Osteoblast (primary cell): Measurements from ENCODE around the gene PRRT1B. TPM values are rescaled to one million over a fixed set of nuclear protein-coding genes. Genes with fewer than 3 reads are reported as not detected.

Source experiments
- DNase-seq: peaks from one replicate; pipeline ENCODE4 v3.0.0; 2011; ENCODE audit warnings: low spot score, mixed read lengths; ENCODE audit not compliant: insufficient read length; ENCODE audit errors: missing footprints
- H2AFZ ChIP-seq: 2 replicates; pipeline ENCODE4 v1.6.0; 2011; ENCODE audit warnings: mild to moderate bottlenecking, low read length
- H3K27ac ChIP-seq: 2 replicates; pipeline ENCODE4 v1.5.1; 2011; ENCODE audit warnings: mild to moderate bottlenecking, low read depth, low read length, moderate library complexity
- H3K27me3 ChIP-seq: 2 replicates; pipeline ENCODE4 v1.6.0; 2012; ENCODE audit warnings: mild to moderate bottlenecking, control low read depth, inconsistent platforms, low read length, moderate library complexity; ENCODE audit not compliant: insufficient read depth
- H3K36me3 ChIP-seq: 2 replicates; pipeline ENCODE4 v1.5.1; 2011; ENCODE audit warnings: mild to moderate bottlenecking, low read length, control low read depth, moderate library complexity; ENCODE audit not compliant: insufficient read depth
- H3K4me1 ChIP-seq: 2 replicates; pipeline ENCODE4 v1.5.1; 2011; ENCODE audit warnings: mild to moderate bottlenecking, low read length, control low read depth, moderate library complexity; ENCODE audit not compliant: insufficient read depth
- H3K4me2 ChIP-seq: 2 replicates; pipeline ENCODE4 v1.6.0; 2011; ENCODE audit warnings: mild to moderate bottlenecking, low read length; ENCODE audit not compliant: insufficient read depth
- H3K4me3 ChIP-seq: fragments of 200-600 bp; sonication (generic); 3 replicates; pipeline ENCODE4 v1.5.1; 2012; ENCODE audit warnings: mild to moderate bottlenecking, low read length, inconsistent platforms; ENCODE audit not compliant: insufficient read depth
- H3K79me2 ChIP-seq: 2 replicates; pipeline ENCODE4 v1.6.0; 2012; ENCODE audit warnings: mild to moderate bottlenecking, low read length, control low read depth, inconsistent platforms; ENCODE audit not compliant: insufficient read depth
- H3K9me3 ChIP-seq: 2 replicates; pipeline ENCODE4 v1.5.1; 2011; ENCODE audit warnings: low read depth, low read length, control low read depth
- H4K20me1 ChIP-seq: 2 replicates; pipeline ENCODE4 v1.6.0; 2012; ENCODE audit warnings: mild to moderate bottlenecking, low read length, control low read depth; ENCODE audit not compliant: insufficient read depth
- total RNA-seq: library from RNA; depleted of rRNA; stranded (reverse); fragments of >200 nt; gene quantifications from 2 replicates; pipeline ENCODE4 v1.2.3, GENCODE V29; 2012
- TF ChIP-seq, protein P1 (sequence below): IDR thresholded peaks from 2 replicates; pipeline ENCODE4 v1.5.1; 2011; ENCODE audit warnings: mild to moderate bottlenecking, low read depth, low read length, moderate library complexity; ENCODE audit errors: extremely low read depth

The PRRT1B gene
- total RNA-seq, 1 donor, result not detected

DNA sequence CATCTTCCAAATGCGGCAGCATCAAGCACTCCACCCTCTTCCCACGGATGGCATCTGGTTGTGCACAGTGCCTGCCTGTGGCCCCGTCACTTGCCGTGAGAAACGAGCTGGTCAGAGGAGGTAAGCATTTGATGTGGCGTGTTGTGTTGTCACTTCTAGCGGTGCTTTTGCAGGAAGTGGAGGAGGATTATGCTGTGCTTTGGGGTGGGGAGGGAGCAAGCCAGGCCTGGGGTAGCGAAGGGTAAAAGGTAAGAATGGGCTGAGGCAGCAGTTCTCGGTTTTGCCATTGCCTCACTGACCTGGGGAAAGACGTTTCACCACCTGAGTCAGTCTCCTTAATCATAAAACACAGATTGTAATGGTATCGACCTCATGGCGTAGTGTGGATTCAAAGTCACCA is 44.9 kb upstream of the PRRT1B start:
- no peak for DNase-seq
- TF ChIP-seq, protein P1, sequence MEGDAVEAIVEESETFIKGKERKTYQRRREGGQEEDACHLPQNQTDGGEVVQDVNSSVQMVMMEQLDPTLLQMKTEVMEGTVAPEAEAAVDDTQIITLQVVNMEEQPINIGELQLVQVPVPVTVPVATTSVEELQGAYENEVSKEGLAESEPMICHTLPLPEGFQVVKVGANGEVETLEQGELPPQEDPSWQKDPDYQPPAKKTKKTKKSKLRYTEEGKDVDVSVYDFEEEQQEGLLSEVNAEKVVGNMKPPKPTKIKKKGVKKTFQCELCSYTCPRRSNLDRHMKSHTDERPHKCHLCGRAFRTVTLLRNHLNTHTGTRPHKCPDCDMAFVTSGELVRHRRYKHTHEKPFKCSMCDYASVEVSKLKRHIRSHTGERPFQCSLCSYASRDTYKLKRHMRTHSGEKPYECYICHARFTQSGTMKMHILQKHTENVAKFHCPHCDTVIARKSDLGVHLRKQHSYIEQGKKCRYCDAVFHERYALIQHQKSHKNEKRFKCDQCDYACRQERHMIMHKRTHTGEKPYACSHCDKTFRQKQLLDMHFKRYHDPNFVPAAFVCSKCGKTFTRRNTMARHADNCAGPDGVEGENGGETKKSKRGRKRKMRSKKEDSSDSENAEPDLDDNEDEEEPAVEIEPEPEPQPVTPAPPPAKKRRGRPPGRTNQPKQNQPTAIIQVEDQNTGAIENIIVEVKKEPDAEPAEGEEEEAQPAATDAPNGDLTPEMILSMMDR, result no peak
- H3K27ac ChIP-seq, result peak overlapping the region; percentile 3
- no peak overlapping the region for H3K4me3 ChIP-seq
- peaks cover 15% of the 10 kb centered on the region for H3K4me1 ChIP-seq
- H3K27me3 ChIP-seq, result no peaks in the 10 kb centered on the region
- H4K20me1 ChIP-seq, result peaks cover 24% of the 10 kb centered on the region
- H2AFZ ChIP-seq, result no peak overlapping the region
- no peak overlapping the region for H3K4me2 ChIP-seq
- peaks cover 23% of the 10 kb centered on the region for H3K79me2 ChIP-seq
- H3K36me3 ChIP-seq, result peaks cover 52% of the 10 kb centered on the region
- no peaks in the 10 kb centered on the region for H3K9me3 ChIP-seq

DNA sequence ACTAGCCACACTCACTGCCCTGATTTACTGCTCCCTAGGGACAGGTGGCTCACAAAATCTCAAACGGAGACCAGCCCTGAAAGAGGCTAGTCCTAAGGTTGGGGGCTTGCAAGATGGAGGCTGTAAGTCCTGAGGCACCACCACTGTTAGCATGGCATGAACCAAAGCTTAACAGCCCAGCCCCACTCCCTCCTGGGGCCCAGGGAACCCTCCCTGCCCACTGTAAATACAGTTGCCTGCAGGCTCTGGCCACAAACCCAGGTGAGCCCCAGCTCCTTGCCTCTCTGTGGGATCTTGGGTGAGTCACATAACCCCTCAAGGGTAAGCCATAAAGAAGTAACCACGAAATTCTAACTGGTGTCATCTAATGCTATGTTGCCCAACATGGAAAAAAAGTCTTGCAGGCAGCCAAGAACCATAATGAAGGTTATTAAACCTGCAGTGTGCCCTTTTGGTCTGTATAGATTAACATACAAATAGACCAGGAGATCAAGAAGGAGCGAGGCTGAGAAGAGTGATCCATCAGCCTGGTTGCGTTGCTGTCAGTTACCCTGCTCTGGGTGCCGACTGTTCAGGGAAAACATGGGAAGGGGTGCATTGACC is 44.3 kb upstream of the PRRT1B start:
- H3K79me2 ChIP-seq, result peaks cover 27% of the 10 kb centered on the region
- no peaks in the 10 kb centered on the region for H3K9me3 ChIP-seq
- no peak overlapping the region for H3K4me2 ChIP-seq
- H3K36me3 ChIP-seq, result peaks cover 46% of the 10 kb centered on the region
- H3K4me3 ChIP-seq, result no peak overlapping the region
- H3K27ac ChIP-seq, result no peak overlapping the region
- TF ChIP-seq, protein P1, result no peak
- H3K4me1 ChIP-seq, result peaks cover 15% of the 10 kb centered on the region
- no peaks in the 10 kb centered on the region for H3K27me3 ChIP-seq
- H4K20me1 ChIP-seq, result peaks cover 27% of the 10 kb centered on the region
- no peak for DNase-seq
- no peak overlapping the region for H2AFZ ChIP-seq

DNA sequence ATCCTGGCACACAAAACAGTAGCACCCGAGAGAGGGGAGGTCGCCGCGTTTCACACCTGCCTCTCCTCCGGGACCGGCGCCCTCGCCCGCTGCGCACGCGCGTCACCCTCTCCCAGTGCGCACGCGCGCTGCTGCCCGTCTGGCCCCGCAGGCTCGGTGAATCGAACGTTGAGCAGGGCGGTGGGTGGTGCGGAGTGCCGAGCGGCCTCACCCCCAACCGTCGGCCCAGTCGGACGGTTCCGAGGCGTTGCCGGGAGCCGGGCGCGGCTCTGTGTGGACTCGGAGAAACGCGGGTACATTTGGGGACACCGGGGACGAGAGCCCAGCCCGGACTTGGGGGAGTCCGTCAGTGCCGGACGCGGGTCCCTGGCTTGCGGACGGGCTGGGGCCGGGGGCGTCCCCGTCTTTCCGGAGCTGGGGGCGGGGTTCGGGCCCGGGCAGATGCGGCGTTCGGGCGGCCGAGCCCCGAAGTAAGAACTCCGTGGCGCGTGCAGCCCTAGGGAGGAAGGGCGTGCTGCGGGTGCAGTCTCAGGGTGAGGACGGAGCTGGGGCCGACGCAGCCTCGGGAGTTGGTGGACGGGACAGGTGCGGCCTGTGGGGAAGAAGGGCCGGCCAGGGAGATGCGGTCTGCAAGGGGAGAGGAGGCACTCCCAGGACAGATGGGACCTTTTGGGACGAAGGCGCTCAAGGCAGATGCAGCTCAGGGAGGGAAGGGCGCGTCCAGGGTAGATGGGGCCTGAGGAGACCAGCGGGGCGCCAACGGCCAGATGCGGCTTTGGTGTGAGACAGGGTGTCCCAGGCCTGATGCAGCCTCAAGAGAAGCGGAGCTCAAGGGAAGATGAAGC is 42.3 kb upstream of the PRRT1B start, which contains the start of gene POMT1:
Gene POMT1, plus strand, starts transcription at position 138 of the 845 bp plus-strand sequence. CDS start 1,301 bp downstream, outside the sequence.
- Histone ChIP-seq H3K27ac (peak within 1 kb of the TSS; percentile 31), H3K79me2 (peaks cover 41% of the 10 kb centered on the region), H4K20me1 (peaks cover 16% of the 10 kb centered on the region), H3K36me3 (peaks cover 32% of the 10 kb centered on the region), H3K4me1 (peaks cover 15% of the 10 kb centered on the region), H2AFZ (peak within 1 kb of the TSS; percentile 67), H3K9me3 (no peaks in the 10 kb centered on the region), H3K27me3 (no peaks in the 10 kb centered on the region), H3K4me2 (peak within 1 kb of the TSS; percentile 82), H3K4me3 (peak within 1 kb of the TSS; percentile 81)
- TF ChIP-seq, protein P1, result no peak
- peak; percentile 100 for DNase-seq
